GM19467 (cell line): ENCODE measurements around the gene MAPKAPK5.
"Not testable (repeated sequence)": the region's sequence is repeated elsewhere in the genome, so short reads cannot be mapped to it uniquely, and the experiment has no call there.

Experiments
- ATAC-seq: cut with Tn5 transposase; IDR thresholded peaks from one replicate; pipeline ENCODE4 v1.9.1; 2021; ENCODE audit warnings: mild to moderate bottlenecking, moderate library complexity; ENCODE audit not compliant: unreplicated experiment

MAPKAPK5 gene

GRCh38 chr12:111826992-111827391, 15.0 kb upstream of the MAPKAPK5 start:
- no peak for ATAC-seq

- no peak for ATAC-seq
Observed at GRCh38 chr12:111827907-111828306, 14.1 kb upstream of the MAPKAPK5 start.

- ATAC-seq: no peak
Observed at GRCh38 chr12:111828338-111828979, 13.6 kb upstream of the MAPKAPK5 start.

GRCh38 chr12:111829635-111830034, 12.4 kb upstream of the MAPKAPK5 start:
- not testable (repeated sequence) for ATAC-seq

- not testable (repeated sequence) for ATAC-seq
Observed at GRCh38 chr12:111834740-111835386, 7.2 kb upstream of the MAPKAPK5 start.

GRCh38 chr12:111835531-111836181, 6.4 kb upstream of the MAPKAPK5 start:
- ATAC-seq: not testable (repeated sequence)

GRCh38 chr12:111838353-111838752, 3.7 kb upstream of the MAPKAPK5 start:
- ATAC-seq: no peak

- no peak for ATAC-seq
Observed at GRCh38 chr12:111840807-111841206, 1.2 kb upstream of the MAPKAPK5 start.

GRCh38 chr12:111841236-111841749, 735 bp upstream of the MAPKAPK5 start:
- ATAC-seq: peak; percentile 2

- ATAC-seq: no peak
Observed at GRCh38 chr12:111842556-111843396, 748 bp downstream of the MAPKAPK5 start.

GRCh38 chr12:111846016-111846415, 4.0 kb downstream of the MAPKAPK5 start:
- ATAC-seq: no peak

GRCh38 chr12:111850526-111850925, 8.5 kb downstream of the MAPKAPK5 start:
- ATAC-seq: no peak

GRCh38 chr12:111858186-111858585, 16.2 kb downstream of the MAPKAPK5 start:
- ATAC-seq: no peak

GRCh38 chr12:111858778-111859177, 16.8 kb downstream of the MAPKAPK5 start:
- no peak for ATAC-seq

GRCh38 chr12:111864913-111865312, 22.9 kb downstream of the MAPKAPK5 start:
- ATAC-seq: no peak

- no peak for ATAC-seq
Observed at GRCh38 chr12:111867531-111867930, 25.5 kb downstream of the MAPKAPK5 start.

GRCh38 chr12:111868676-111869588, 26.9 kb downstream of the MAPKAPK5 start:
- no peak for ATAC-seq

- ATAC-seq: no peak
Observed at GRCh38 chr12:111869671-111870070, 27.6 kb downstream of the MAPKAPK5 start.

- no peak for ATAC-seq
Observed at GRCh38 chr12:111870216-111870615, 28.2 kb downstream of the MAPKAPK5 start.

GRCh38 chr12:111870706-111871105, 28.7 kb downstream of the MAPKAPK5 start:
- no peak for ATAC-seq
